Measurements from ENCODE around the gene PRKCA.

Gene PRKCA

GRCh38 chr17:66412857-66413558 lies 110.6 kb downstream of the PRKCA start:
- DNase-seq (ENCODE audit: low read depth) = no peak
- no peak for TF ChIP-seq CTCF (IDR thresholded peaks at IDR 0.05; ENCODE audit: low read depth, low read length, missing control alignments)
- no peak overlapping the region for H3K4me3 ChIP-seq (ENCODE audit: low read depth, low read length)

- H3K4me3 ChIP-seq (ENCODE audit: low read depth, low read length) = no peak overlapping the region
- no peak for DNase-seq (ENCODE audit: low read depth)
- no peak for TF ChIP-seq CTCF (IDR thresholded peaks at IDR 0.05; ENCODE audit: low read depth, low read length, missing control alignments)
These were observed 111.4 kb downstream of the PRKCA start for GRCh38 chr17:66413559-66414520.

- H3K4me3 ChIP-seq (ENCODE audit: low read depth, low read length) = no peak overlapping the region
- no peak for TF ChIP-seq CTCF (IDR thresholded peaks at IDR 0.05; ENCODE audit: low read depth, low read length, missing control alignments)
These were observed 112.3 kb downstream of the PRKCA start for GRCh38 chr17:66414561-66415175.

GRCh38 chr17:66415366-66416206 lies 113.2 kb downstream of the PRKCA start:
- DNase-seq (ENCODE audit: low read depth) = no peak
- no peak for TF ChIP-seq CTCF (IDR thresholded peaks at IDR 0.05; ENCODE audit: low read depth, low read length, missing control alignments)
- no peak overlapping the region for H3K4me3 ChIP-seq (ENCODE audit: low read depth, low read length)

More at GRCh38 chr17:66414561-66415175, 112.3 kb downstream of the PRKCA start:
- no peak for DNase-seq (ENCODE audit: low read depth)

- DNase-seq (ENCODE audit: low read depth) = no peak
- no peak overlapping the region for H3K4me3 ChIP-seq (ENCODE audit: low read depth, low read length)
- no peak for TF ChIP-seq CTCF (IDR thresholded peaks at IDR 0.05; ENCODE audit: low read depth, low read length, missing control alignments)
These were observed 114.0 kb downstream of the PRKCA start for GRCh38 chr17:66416207-66416940.

GRCh38 chr17:66417300-66417719 lies 114.9 kb downstream of the PRKCA start:
- DNase-seq (ENCODE audit: low read depth) = no peak
- no peak overlapping the region for H3K4me3 ChIP-seq (ENCODE audit: low read depth, low read length)
- no peak for TF ChIP-seq CTCF (IDR thresholded peaks at IDR 0.05; ENCODE audit: low read depth, low read length, missing control alignments)

Measured in GM12864 (cell line).